HG03457 (cell line): ENCODE results near the gene ALLC.
"Not testable (repeated sequence)": the region's sequence is repeated elsewhere in the genome, so short reads cannot be mapped to it uniquely, and the experiment has no call there.

Experiments used
- ATAC-seq: cut with Tn5 transposase; IDR thresholded peaks from one replicate; pipeline ENCODE4 v1.9.1; 2021; ENCODE audit warnings: moderate number of reproducible peaks; ENCODE audit not compliant: unreplicated experiment

Gene ALLC

GRCh38 chr2:3654011-3654410 lies 4.0 kb upstream of the ALLC start:
- no peak for ATAC-seq

GRCh38 chr2:3654531-3655225 lies 3.3 kb upstream of the ALLC start:
- ATAC-seq, result no peak

- ATAC-seq, result no peak
These were observed 1.9 kb upstream of the ALLC start for GRCh38 chr2:3655871-3656761.

- ATAC-seq, result no peak
These were observed 958 bp upstream of the ALLC start for GRCh38 chr2:3656762-3657721.

- ATAC-seq, result no peak
These were observed 1.7 kb downstream of the ALLC start for GRCh38 chr2:3659447-3660432.

- ATAC-seq, result not testable (repeated sequence)
These were observed 2.6 kb downstream of the ALLC start for GRCh38 chr2:3660640-3661039.

GRCh38 chr2:3661149-3661660 lies 3.2 kb downstream of the ALLC start:
- no peak for ATAC-seq

- no peak for ATAC-seq
These were observed 4.2 kb downstream of the ALLC start for GRCh38 chr2:3662239-3662638.

- ATAC-seq, result no peak
These were observed 6.1 kb downstream of the ALLC start for GRCh38 chr2:3664118-3664517.

GRCh38 chr2:3664925-3665324 lies 6.9 kb downstream of the ALLC start:
- no peak for ATAC-seq

- ATAC-seq, result no peak
These were observed 8.0 kb downstream of the ALLC start for GRCh38 chr2:3665886-3666612.

- ATAC-seq, result no peak
These were observed 8.6 kb downstream of the ALLC start for GRCh38 chr2:3666613-3666975.

- ATAC-seq, result no peak
These were observed 9.2 kb downstream of the ALLC start for GRCh38 chr2:3667151-3667631.

GRCh38 chr2:3669656-3670055 lies 11.7 kb downstream of the ALLC start:
- no peak for ATAC-seq

GRCh38 chr2:3670376-3670775 lies 12.4 kb downstream of the ALLC start:
- no peak for ATAC-seq

- no peak for ATAC-seq
These were observed 12.9 kb downstream of the ALLC start for GRCh38 chr2:3670941-3671340.

- ATAC-seq, result no peak
These were observed 15.1 kb downstream of the ALLC start for GRCh38 chr2:3672861-3673678.
